ENCODE measurements around the gene TMEM175. TPM values are rescaled to one million over a fixed set of nuclear protein-coding genes. Genes with fewer than 3 reads are reported as not detected.
"Not testable (repeated sequence)": the region's sequence is repeated elsewhere in the genome, so short reads cannot be mapped to it uniquely, and the experiment has no call there.

The TMEM175 gene
- total RNA-seq, 1 donor from 2014 or later = 22.7 TPM

GRCh38 chr4:964346-965025 is 32.2 kb downstream of the TMEM175 start:
- no peak for DNase-seq (ENCODE audit: low spot score)
- intact Hi-C loops (cut with DNase I) = no loop called here

GRCh38 chr4:965048-965765 is 32.9 kb downstream of the TMEM175 start:
- no peak for DNase-seq (ENCODE audit: low spot score)
- intact Hi-C loops (cut with DNase I) = no loop called here

GRCh38 chr4:965766-966134 is 33.5 kb downstream of the TMEM175 start:
- no peak for DNase-seq (ENCODE audit: low spot score)
- intact Hi-C loops (cut with DNase I) = no loop called here

DNA sequence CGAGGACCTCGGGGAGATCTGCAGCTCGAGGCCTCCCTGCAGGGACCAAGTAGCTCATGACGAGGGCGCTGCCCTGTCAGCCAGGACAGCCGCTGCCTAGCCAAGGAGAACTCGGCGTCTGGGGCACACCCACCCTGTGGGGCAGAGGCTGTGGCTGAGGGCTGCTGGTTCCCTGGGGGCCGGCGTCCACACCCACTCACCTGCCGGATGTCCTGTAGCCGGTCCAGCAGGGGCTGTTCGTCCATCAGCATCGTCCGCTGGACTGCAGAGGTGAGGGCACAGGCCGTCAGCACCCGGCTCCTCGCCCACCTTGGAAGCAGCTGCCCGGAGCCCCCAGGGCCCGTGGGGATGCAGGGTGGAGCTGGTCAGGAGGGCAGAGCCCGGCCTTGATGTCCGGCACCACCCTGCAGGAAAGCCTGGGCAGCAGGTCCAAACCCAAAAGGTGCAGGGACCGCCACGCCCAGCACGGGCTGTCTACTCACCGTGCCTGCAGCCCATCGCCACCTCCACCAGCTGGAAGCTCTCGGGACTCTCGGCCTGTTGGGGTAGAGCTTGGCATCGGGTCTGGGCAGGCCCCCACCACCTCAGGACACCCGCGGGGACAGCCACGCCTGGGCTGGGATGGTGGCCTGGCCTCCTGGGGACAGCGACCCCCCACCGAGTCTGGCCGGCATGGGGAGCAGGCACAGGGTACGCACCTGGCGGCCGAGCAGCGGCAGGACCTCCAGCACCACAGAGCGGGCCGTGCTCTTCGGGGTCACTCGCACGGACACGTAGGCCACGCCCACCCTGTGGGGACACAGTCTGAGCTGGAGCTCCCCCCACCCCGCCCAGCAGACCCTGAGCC is 34.2 kb downstream of the TMEM175 start:
- no peak for DNase-seq (ENCODE audit: low spot score)
- intact Hi-C loops (cut with DNase I) = no loop called here

DNA sequence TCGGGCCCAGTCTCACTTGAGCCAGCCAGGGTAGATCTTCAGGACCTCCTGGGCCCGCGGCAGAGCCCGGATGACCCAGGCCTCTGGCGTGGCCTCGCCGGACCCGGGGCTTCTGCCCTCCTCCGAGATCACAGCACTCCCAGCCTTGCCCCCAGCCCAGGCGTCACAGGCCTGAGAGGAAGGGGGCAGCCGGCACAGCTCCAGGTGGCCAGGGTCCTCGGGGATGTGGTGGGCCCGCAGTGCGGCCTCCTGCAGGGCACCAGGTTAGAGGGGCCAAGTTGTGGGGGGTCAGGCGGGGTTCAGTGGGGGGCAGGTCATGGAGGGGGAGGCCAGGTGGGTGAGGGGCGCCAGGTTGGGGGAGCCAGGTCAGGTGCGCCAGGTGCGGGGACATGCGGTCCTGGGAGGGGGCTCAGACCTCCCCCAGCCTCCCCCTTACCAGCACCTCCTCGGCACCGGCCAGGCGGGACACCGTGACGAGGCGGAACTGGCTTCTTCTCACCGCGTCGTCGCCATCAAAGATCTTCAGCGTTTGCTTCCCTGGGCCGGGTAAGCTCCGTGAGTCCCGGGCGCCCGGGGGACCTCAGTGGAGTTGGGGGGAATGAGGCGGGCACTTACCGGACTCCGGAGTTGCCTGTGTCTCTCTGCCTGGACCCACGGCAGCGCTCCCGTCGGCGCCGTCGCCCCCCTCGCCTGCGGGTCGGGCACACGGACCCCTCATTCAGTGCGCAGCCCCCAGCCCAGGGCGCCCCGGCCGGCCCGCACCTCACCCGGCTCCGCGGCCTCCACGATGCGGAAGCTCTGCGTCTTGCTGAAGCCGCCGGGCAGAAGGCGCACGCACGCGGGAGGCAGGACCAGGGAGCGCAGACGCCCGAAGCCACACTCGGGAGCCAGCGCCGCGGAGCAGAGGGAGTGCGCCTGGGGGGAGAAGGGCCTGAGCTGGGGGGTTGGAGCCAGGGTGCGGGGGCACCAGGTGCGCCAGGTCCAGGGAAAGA is 35.1 kb downstream of the TMEM175 start:
- no peak for DNase-seq (ENCODE audit: low spot score)
- intact Hi-C loops (cut with DNase I) = no loop called here

- DNase-seq (ENCODE audit: low spot score) = no peak
- intact Hi-C loops (cut with DNase I) = no loop called here
Measured at GRCh38 chr4:968221-968620, 36.0 kb downstream of the TMEM175 start.

GRCh38 chr4:968621-969394 is 36.5 kb downstream of the TMEM175 start:
- no peak for DNase-seq (ENCODE audit: low spot score)
- intact Hi-C loops (cut with DNase I) = no loop called here

DNA sequence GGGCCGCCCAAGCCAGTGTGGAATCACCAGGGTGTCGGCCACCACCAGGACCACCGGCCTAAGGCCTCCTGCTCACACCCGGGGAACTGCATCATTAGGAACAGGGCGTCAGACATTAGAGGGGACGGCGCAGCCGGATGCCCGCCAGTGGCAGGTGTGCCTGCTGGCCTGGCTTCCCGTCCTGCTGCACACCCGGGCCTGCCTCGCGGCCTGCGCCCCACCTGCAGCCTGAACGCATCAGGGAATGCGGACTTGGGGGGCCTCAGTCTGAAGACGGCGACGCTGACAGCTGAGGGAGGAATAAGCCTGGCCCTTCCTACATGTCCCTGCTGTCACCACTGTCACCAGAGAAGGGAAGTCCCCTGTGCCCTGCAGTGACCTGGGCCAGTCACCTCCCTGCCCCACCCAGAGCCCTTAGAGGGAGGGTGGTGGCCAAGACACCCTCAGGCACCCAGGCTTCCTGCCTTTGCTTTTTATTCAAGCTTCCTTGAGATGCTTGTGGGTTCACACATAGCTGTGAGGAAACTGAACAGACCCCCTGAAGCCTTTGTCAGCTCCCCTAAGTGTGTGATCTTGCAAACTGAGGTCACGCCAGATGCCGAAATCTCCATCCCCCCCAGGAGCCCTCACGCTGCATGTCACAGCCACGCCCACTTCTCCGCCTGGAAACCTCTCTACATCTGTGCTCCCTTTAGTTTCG is 37.9 kb downstream of the TMEM175 start:
- intact Hi-C loops (cut with DNase I) = loop anchor here (5.0 kb wide), 1 partner anchor 38 kb away; the partner anchor contains the start of genes GAK and TMEM175
- DNase-seq (ENCODE audit: low spot score) = no peak

GRCh38 chr4:970854-971520 is 38.7 kb downstream of the TMEM175 start:
- intact Hi-C loops (cut with DNase I) = loop anchor here (5.0 kb wide), 1 partner anchor 39 kb away; the partner anchor contains the start of genes GAK and TMEM175
- no peak for DNase-seq (ENCODE audit: low spot score)

DNA sequence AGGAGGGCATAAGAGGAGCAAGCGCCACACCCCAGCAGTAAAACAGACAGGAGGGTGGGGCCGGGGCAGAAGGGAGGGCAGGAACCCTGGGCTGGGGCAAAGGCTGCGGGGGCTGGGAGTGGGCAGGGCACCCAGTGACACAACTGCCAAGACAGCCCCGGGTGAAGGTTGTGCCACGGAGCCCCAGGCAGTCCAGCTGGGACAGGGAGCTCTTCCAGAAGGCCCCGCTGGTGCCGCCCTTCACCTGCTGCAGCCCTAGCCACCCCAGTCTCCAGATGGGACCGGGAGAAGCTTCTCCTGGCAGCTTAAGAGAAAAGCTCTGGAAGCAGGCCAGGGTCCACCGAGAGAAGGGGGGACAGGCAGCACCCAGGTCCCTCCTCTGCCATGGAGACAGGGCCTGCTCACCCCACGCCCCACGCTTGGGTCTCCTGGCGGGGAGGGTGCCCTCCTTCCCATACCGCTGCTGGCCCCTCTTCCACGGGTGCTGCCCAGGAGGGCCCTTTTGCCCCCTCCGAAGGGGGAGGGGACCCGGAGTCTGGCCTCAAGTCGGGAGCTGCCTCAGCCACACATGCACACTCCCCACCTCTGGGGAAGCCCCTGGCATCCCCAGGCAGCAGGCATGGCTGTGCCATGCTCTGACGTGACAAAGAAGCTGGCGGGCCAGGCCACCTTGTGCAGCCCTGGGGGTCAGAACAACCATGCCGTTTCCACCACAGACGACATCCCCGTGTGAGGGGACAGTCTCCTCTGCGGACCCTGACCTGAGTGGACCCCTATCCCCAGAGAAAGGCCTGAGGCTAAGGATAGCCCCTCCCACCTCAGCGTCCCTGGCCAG is 39.6 kb downstream of the TMEM175 start:
- intact Hi-C loops (cut with DNase I) = loop anchor here (5.0 kb wide), 1 partner anchor 40 kb away; the partner anchor contains the start of genes GAK and TMEM175
- no peak for DNase-seq (ENCODE audit: low spot score)

GRCh38 chr4:972651-973424 is 40.6 kb downstream of the TMEM175 start:
- DNase-seq (ENCODE audit: low spot score) = no peak
- intact Hi-C loops (cut with DNase I) = loop anchor here (5.0 kb wide), 1 partner anchor 41 kb away; the partner anchor contains the start of genes GAK and TMEM175

GRCh38 chr4:973431-974397 is 41.5 kb downstream of the TMEM175 start, which contains the start of gene DGKQ:
Gene DGKQ, minus strand, starts transcription at chr4:973569. Its CDS starts 87 bp downstream, at chr4:973482.
- intact Hi-C loops (cut with DNase I) = loop anchor here (5.0 kb wide), 1 partner anchor 41 kb away; the partner anchor contains the start of genes GAK and TMEM175
- peak; percentile 96 for DNase-seq (ENCODE audit: low spot score)

DNA sequence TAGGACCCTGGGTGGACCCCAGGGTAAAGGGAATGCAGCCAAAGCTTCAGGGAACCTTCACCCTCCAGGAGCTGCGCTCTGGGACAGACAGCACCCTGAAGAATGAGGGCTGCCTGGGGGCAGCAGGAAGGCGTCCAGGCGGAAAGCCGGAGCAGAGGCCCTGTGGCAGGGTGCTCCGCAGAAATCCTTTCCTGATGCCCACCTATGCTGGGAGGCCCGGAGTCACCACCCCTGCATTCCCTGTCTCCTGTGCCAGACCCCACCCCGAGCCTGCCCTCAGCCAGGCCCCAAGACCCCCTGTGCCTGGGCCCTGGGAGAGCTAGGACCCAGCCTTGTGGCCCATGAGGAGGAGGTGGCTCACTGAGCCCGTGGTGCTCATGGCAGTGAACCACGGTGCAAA is 42.4 kb downstream of the TMEM175 start:
- intact Hi-C loops (cut with DNase I) = loop anchor here (5.0 kb wide), 1 partner anchor 42 kb away; the partner anchor contains the start of genes GAK and TMEM175
- no peak for DNase-seq (ENCODE audit: low spot score)

GRCh38 chr4:976016-976415 is 43.8 kb downstream of the TMEM175 start:
- DNase-seq (ENCODE audit: low spot score); intact Hi-C loops (cut with DNase I): not testable (repeated sequence)

All from cardiac septum (tissue), 1 donor.